CD4-positive, alpha-beta T cell (primary cell): ENCODE data around the gene PPOX. TPM values are rescaled to one million over a fixed set of nuclear protein-coding genes. Genes with fewer than 3 reads are reported as not detected.

Source experiments
- ATAC-seq: fragments of 200-7000 bp; cut with Tn5 transposase; one replicate; pipeline ENCODE4 v1.10.0; 2022; ENCODE audit warnings: mild to moderate bottlenecking; ENCODE audit not compliant: poor library complexity
- CTCF ChIA-PET: fragments of 350-600 bp; sonication (Branson Sonifier 250); formaldehyde crosslinking; loops from one replicate; lab custom pipeline; 2021; ENCODE audit warnings: antibody characterized with exemption, inconsistent platforms; lab: Charles Lee
- POLR2A ChIA-PET: fragments of 350-600 bp; sonication (Branson Sonifier 250); formaldehyde crosslinking; loops from one replicate; lab custom pipeline; 2021; ENCODE audit warnings: antibody characterized with exemption, inconsistent platforms; lab: Charles Lee
- DNase-seq, 14 experiments: peaks; one replicate each; pipeline ENCODE4 v3.0.0-alpha.2; 2013 to 2020; ENCODE audit warnings: mixed read lengths in 2 of 14
- H3K27ac ChIP-seq, 2 donors: one replicate each; pipeline versions ENCODE4 v1.5.1 to v1.7.0; 2013; ENCODE audit warnings: low read length in 2 of 2, low read depth in 1 of 2, mild to moderate bottlenecking in 1 of 2
- H3K27me3 ChIP-seq, 2 experiments: 1 replicate in 1 of 2; 2 replicates in 1 of 2; pipeline versions ENCODE4 v1.6.1 to v1.7.0; 2013; ENCODE audit warnings: low read length in 2 of 2, control low read depth in 1 of 2, mild to moderate bottlenecking in 1 of 2, moderate library complexity in 1 of 2; ENCODE audit not compliant: insufficient read depth in 2 of 2, control insufficient read depth in 1 of 2
- H3K36me3 ChIP-seq: one replicate; pipeline ENCODE4 v1.6.1; 2013; ENCODE audit warnings: low read length, control low read depth; ENCODE audit not compliant: insufficient read depth
- H3K4me1 ChIP-seq: one replicate; pipeline ENCODE4 v1.6.1; 2013; ENCODE audit warnings: low read length, control low read depth; ENCODE audit not compliant: insufficient read depth
- H3K4me3 ChIP-seq: one replicate; pipeline ENCODE4 v1.5.1; 2013; ENCODE audit warnings: mild to moderate bottlenecking, low read length, moderate library complexity
- H3K9me3 ChIP-seq, 2 experiments: 1 replicate in 1 of 2; 2 replicates in 1 of 2; pipeline versions ENCODE4 v1.6.1 to v1.7.0; 2013; ENCODE audit warnings: low read length in 2 of 2, mild to moderate bottlenecking in 2 of 2, control low read depth in 1 of 2, moderate library complexity in 1 of 2; ENCODE audit not compliant: control insufficient read depth in 1 of 2, insufficient read depth in 1 of 2
- H3K27ac Mint-ChIP-seq: one replicate; pipeline ENCODE4 v1.8.0; 2020; ENCODE audit warnings: mixed read lengths
- H3K27me3 Mint-ChIP-seq: one replicate; pipeline ENCODE4 v1.8.0; 2021; ENCODE audit warnings: mixed read lengths
- H3K36me3 Mint-ChIP-seq: one replicate; pipeline ENCODE4 v1.8.0; 2021; ENCODE audit warnings: low read depth, mixed read lengths
- H3K4me1 Mint-ChIP-seq: one replicate; pipeline ENCODE4 v1.8.0; 2021; ENCODE audit warnings: low read depth, mixed read lengths
- H3K4me3 Mint-ChIP-seq: one replicate; pipeline ENCODE4 v1.8.0; 2020; ENCODE audit warnings: mild to moderate bottlenecking, mixed read lengths
- H3K9me3 Mint-ChIP-seq: one replicate; pipeline ENCODE4 v1.8.0; 2020; ENCODE audit warnings: mixed read lengths
- CTCF ChIP-seq: fragments of 200-600 bp; IDR thresholded peaks from one replicate; pipeline ENCODE4 v1.8.0; 2022; ENCODE audit warnings: antibody characterized with exemption, mild to moderate bottlenecking
- intact Hi-C, 2 experiments: fragments of 100-400 bp; cut with DNase I in 1 of 2; cut with micrococcal nuclease in 1 of 2; formaldehyde crosslinking; loops; one replicate each; pipeline versions ENCODE4 v1.15.1 to v1.9.0; 2023 to 2025; cut with DNase I, micrococcal nuclease
- total RNA-seq, 174 experiments: library from RNA in 2 of 174; stranded (reverse) in 2 of 174; gene quantifications; one replicate each; pipeline ENCODE4 v1.2.3 and lab custom pipeline; 2021 to 2026

Gene PPOX
- total RNA-seq, 2 experiments from 2014 or later, result 28.6 to 31.5 TPM

GRCh38 chr1:161172776-161173376 is 6.7 kb downstream of the PPOX start:
- no peak for DNase-seq
- peaks cover 57% of the 10 kb centered on the region for H3K4me1 Mint-ChIP-seq
- peaks cover 47% of the 10 kb centered on the region for H3K4me1 ChIP-seq
- TF ChIP-seq CTCF, result no peak
- H3K36me3 Mint-ChIP-seq, result peaks cover 85% of the 10 kb centered on the region
- peaks cover 68% of the 10 kb centered on the region for H3K36me3 ChIP-seq
- no peak for ATAC-seq
- no peaks in the 10 kb centered on the region for H3K27me3 Mint-ChIP-seq
- peak overlapping the region; percentile 36 for H3K27ac Mint-ChIP-seq
- no peaks in the 10 kb centered on the region for H3K9me3 Mint-ChIP-seq
- peak overlapping the region; percentile 25 for H3K4me3 Mint-ChIP-seq
- no peaks in the 10 kb centered on the region for H3K27me3 ChIP-seq
- H3K27ac ChIP-seq, result no peak overlapping the region
- intact Hi-C loops, result loop anchor here in 1 of 2 experiments (5.0 kb wide), 1 partner anchor 214 kb away; no protein-coding TSS in a partner anchor
- CTCF ChIA-PET, result no interaction called here
- H3K4me3 ChIP-seq, result no peak overlapping the region
- POLR2A ChIA-PET, result interaction anchor here (1.0 to 1.5 kb wide), 2 partner anchors 9 to 13 kb away, joined by 3 to 7 read pairs; no protein-coding TSS in a partner anchor
- no peaks in the 10 kb centered on the region for H3K9me3 ChIP-seq

GRCh38 chr1:161173711-161174110 is 7.5 kb downstream of the PPOX start:
- peaks cover 68% of the 10 kb centered on the region for H3K36me3 ChIP-seq
- Mint-ChIP-seq H3K4me3 (peak overlapping the region; percentile 45), H3K36me3 (peaks cover 80% of the 10 kb centered on the region), H3K4me1 (peaks cover 56% of the 10 kb centered on the region), H3K27me3 (no peaks in the 10 kb centered on the region), H3K27ac (peak overlapping the region; percentile 36), H3K9me3 (no peaks in the 10 kb centered on the region)
- DNase-seq (no peak), ATAC-seq (no peak)
- H3K4me3 ChIP-seq, result no peak overlapping the region
- H3K4me1 ChIP-seq, result peaks cover 50% of the 10 kb centered on the region
- ChIA-PET CTCF (no interaction called here), POLR2A (interaction anchor here (1.5 kb wide), 1 partner anchor 8 kb away, joined by 7 read pairs; no protein-coding TSS in a partner anchor)
- H3K27me3 ChIP-seq, result no peaks in the 10 kb centered on the region
- no peaks in the 10 kb centered on the region for H3K9me3 ChIP-seq
- H3K27ac ChIP-seq, result no peak overlapping the region
- TF ChIP-seq CTCF, result no peak
- intact Hi-C loops, result loop anchor here in 1 of 2 experiments (5.0 kb wide), 1 partner anchor 214 kb away; no protein-coding TSS in a partner anchor

- POLR2A ChIA-PET, result interaction anchor here (3.5 kb wide), 1 partner anchor 9 kb away, joined by 31 read pairs; the partner anchor contains the start of gene PPOX
- Mint-ChIP-seq H3K27me3 (no peaks in the 10 kb centered on the region), H3K27ac (peak overlapping the region; percentile 97), H3K36me3 (peaks cover 71% of the 10 kb centered on the region), H3K9me3 (no peaks in the 10 kb centered on the region), H3K4me3 (peak overlapping the region; percentile 100), H3K4me1 (peaks cover 60% of the 10 kb centered on the region)
- no peak for TF ChIP-seq CTCF
- ATAC-seq, result no peak
- Histone ChIP-seq H3K4me1 (peaks cover 53% of the 10 kb centered on the region), H3K36me3 (peaks cover 57% of the 10 kb centered on the region), H3K27me3 (no peaks in the 10 kb centered on the region), H3K27ac (no peak overlapping the region), H3K9me3 (no peaks in the 10 kb centered on the region), H3K4me3 (no peak overlapping the region)
- intact Hi-C loops, result loop anchor here in 1 of 2 experiments (5.0 kb wide), 2 partner anchors 47 to 212 kb away; partner anchors contain the start of gene APOA2
- DNase-seq, result no peak
- CTCF ChIA-PET, result no interaction called here
Measured at GRCh38 chr1:161174911-161175310, 8.7 kb downstream of the PPOX start.
